GM18508 (cell line): ENCODE data around the gene FGF2.
A peak's percentile ranks its signal among the peaks of the same experiment; 100 is the strongest.
"Not testable (repeated sequence)": the region's sequence is repeated elsewhere in the genome, so short reads cannot be mapped to it uniquely, and the experiment has no call there.

Experiments used
- ATAC-seq: cut with Tn5 transposase; IDR thresholded peaks from one replicate; pipeline ENCODE4 v1.9.1; 2021; ENCODE audit warnings: moderate number of reproducible peaks; ENCODE audit not compliant: insufficient read depth, unreplicated experiment

FGF2 gene

GRCh38 chr4:122811781-122812180, 14.8 kb upstream of the FGF2 start:
- not testable (repeated sequence) for ATAC-seq

GRCh38 chr4:122812823-122813222, 13.8 kb upstream of the FGF2 start:
- not testable (repeated sequence) for ATAC-seq

- ATAC-seq = peak; percentile 99
Measured at GRCh38 chr4:122814426-122814825, 12.2 kb upstream of the FGF2 start.

- ATAC-seq = no peak
Measured at GRCh38 chr4:122815248-122815647, 11.4 kb upstream of the FGF2 start.

GRCh38 chr4:122816476-122816875, 10.2 kb upstream of the FGF2 start:
- ATAC-seq = no peak

- no peak for ATAC-seq
Measured at GRCh38 chr4:122819708-122820449, 6.8 kb upstream of the FGF2 start.

GRCh38 chr4:122821092-122821491, 5.5 kb upstream of the FGF2 start:
- ATAC-seq = no peak

- ATAC-seq = no peak
Measured at GRCh38 chr4:122822466-122822865, 4.2 kb upstream of the FGF2 start.

GRCh38 chr4:122823476-122823875, 3.2 kb upstream of the FGF2 start:
- ATAC-seq = no peak

GRCh38 chr4:122824616-122825015, 2.0 kb upstream of the FGF2 start:
- no peak for ATAC-seq

- ATAC-seq = no peak
Measured at GRCh38 chr4:122826079-122826527, 528 bp upstream of the FGF2 start.

GRCh38 chr4:122827258-122827878, 737 bp downstream of the FGF2 start:
- ATAC-seq = peak; percentile 16

GRCh38 chr4:122827879-122828601, 1.4 kb downstream of the FGF2 start:
- ATAC-seq = peak; percentile 94

GRCh38 chr4:122830426-122831095, 3.9 kb downstream of the FGF2 start:
- ATAC-seq = no peak

- ATAC-seq = no peak
Measured at GRCh38 chr4:122831515-122832196, 5.0 kb downstream of the FGF2 start.

- ATAC-seq = no peak
Measured at GRCh38 chr4:122832732-122833131, 6.1 kb downstream of the FGF2 start.

GRCh38 chr4:122833999-122834398, 7.4 kb downstream of the FGF2 start:
- ATAC-seq = no peak

- ATAC-seq = no peak
Measured at GRCh38 chr4:122836941-122837340, 10.3 kb downstream of the FGF2 start.

GRCh38 chr4:122838034-122838433, 11.4 kb downstream of the FGF2 start:
- no peak for ATAC-seq

- ATAC-seq = no peak
Measured at GRCh38 chr4:122842392-122842791, 15.8 kb downstream of the FGF2 start.
